H9 (cell line): ENCODE results near the gene FAF1. TPM values are rescaled to one million over a fixed set of nuclear protein-coding genes. Genes with fewer than 3 reads are reported as not detected.

ENCODE experiments used
- DNase-seq: peaks from one replicate; pipeline ENCODE4 v3.0.0-alpha.2; 2017
- H2AFZ ChIP-seq: one replicate; pipeline ENCODE4 v1.6.1; 2013; ENCODE audit warnings: mild to moderate bottlenecking, low read length, control low read depth, moderate library complexity
- H2AK5ac ChIP-seq: 2 replicates; pipeline ENCODE4 v1.6.1; 2013; ENCODE audit warnings: low read length, control low read depth, mixed read lengths; ENCODE audit not compliant: insufficient read length
- H2BK120ac ChIP-seq: one replicate; pipeline ENCODE4 v1.6.1; 2013; ENCODE audit warnings: low read depth, mild to moderate bottlenecking, low read length, control low read depth, inconsistent platforms; ENCODE audit not compliant: poor library complexity, severe bottlenecking
- H2BK12ac ChIP-seq: 2 replicates; pipeline ENCODE4 v1.6.1; 2013; ENCODE audit warnings: low read length, control low read depth, mixed read lengths, low read depth; ENCODE audit not compliant: insufficient read length
- H2BK15ac ChIP-seq: 2 replicates; pipeline ENCODE4 v1.6.1; 2013; ENCODE audit warnings: low read depth, low read length, control low read depth
- H2BK20ac ChIP-seq: one replicate; pipeline ENCODE4 v1.6.1; 2013; ENCODE audit warnings: low read depth, mild to moderate bottlenecking, low read length, control low read depth, inconsistent platforms; ENCODE audit not compliant: poor library complexity, severe bottlenecking
- H2BK5ac ChIP-seq: 2 replicates; pipeline ENCODE4 v1.6.1; 2013; ENCODE audit warnings: low read length, control low read depth, mixed read lengths; ENCODE audit not compliant: insufficient read length
- H3K14ac ChIP-seq: 2 replicates; pipeline ENCODE4 v1.6.1; 2013; ENCODE audit warnings: low read length, control low read depth; ENCODE audit not compliant: insufficient read depth
- H3K18ac ChIP-seq: 2 replicates; pipeline ENCODE4 v1.6.1; 2013; ENCODE audit warnings: low read depth, mild to moderate bottlenecking, mixed read lengths, low read length, control low read depth; ENCODE audit not compliant: insufficient read length
- H3K23ac ChIP-seq: 2 replicates; pipeline ENCODE4 v1.6.1; 2013; ENCODE audit warnings: low read length, control low read depth, mixed read lengths, low read depth; ENCODE audit not compliant: insufficient read length
- H3K23me2 ChIP-seq: 2 replicates; pipeline ENCODE4 v1.6.1; 2013; ENCODE audit warnings: low read depth, mild to moderate bottlenecking, mixed read lengths, low read length, control low read depth; ENCODE audit not compliant: insufficient read length, poor library complexity, severe bottlenecking
- H3K27ac ChIP-seq: 2 replicates; pipeline ENCODE4 v1.5.1; 2013; ENCODE audit warnings: low read length, control low read depth, mixed read lengths, low read depth; ENCODE audit not compliant: insufficient read length
- H3K27me3 ChIP-seq: 2 replicates; pipeline ENCODE4 v1.6.1; 2013; ENCODE audit warnings: low read length, control low read depth, inconsistent platforms; ENCODE audit not compliant: insufficient read depth
- H3K4ac ChIP-seq: 2 replicates; pipeline ENCODE4 v1.6.1; 2013; ENCODE audit warnings: low read depth, mild to moderate bottlenecking, control low read depth, inconsistent platforms, low read length, moderate library complexity
- H3K4me1 ChIP-seq: 2 replicates; pipeline ENCODE4 v1.6.1; 2013; ENCODE audit warnings: low read length, control low read depth, inconsistent platforms; ENCODE audit not compliant: insufficient read depth
- H3K4me2 ChIP-seq: 2 replicates; pipeline ENCODE4 v1.6.1; 2013; ENCODE audit warnings: low read length, control low read depth, mixed read lengths; ENCODE audit not compliant: insufficient read length, insufficient read depth
- H3K56ac ChIP-seq: 2 replicates; pipeline ENCODE4 v1.6.1; 2013; ENCODE audit warnings: low read depth, mild to moderate bottlenecking, mixed read lengths, low read length, control low read depth; ENCODE audit not compliant: insufficient read length
- H3K79me1 ChIP-seq: 2 replicates; pipeline ENCODE4 v1.6.1; 2013; ENCODE audit warnings: low read depth, mild to moderate bottlenecking, moderate library complexity, low read length, control low read depth, inconsistent platforms; ENCODE audit not compliant: insufficient read depth, poor library complexity, severe bottlenecking
- H3K79me2 ChIP-seq: 2 replicates; pipeline ENCODE4 v1.6.1; 2013; ENCODE audit warnings: low read length, control low read depth, inconsistent platforms; ENCODE audit not compliant: insufficient read depth
- H3K9ac ChIP-seq: 2 replicates; pipeline ENCODE4 v1.6.1; 2013; ENCODE audit warnings: low read length, control low read depth, mixed read lengths; ENCODE audit not compliant: insufficient read length; ENCODE audit errors: extremely low read depth
- H3K9me3 ChIP-seq: one replicate; pipeline ENCODE4 v1.6.1; 2013; ENCODE audit warnings: low read depth, low read length, inconsistent platforms; ENCODE audit not compliant: control insufficient read depth
- H3T11ph ChIP-seq: one replicate; pipeline ENCODE4 v1.6.1; 2013; ENCODE audit warnings: mild to moderate bottlenecking, low read length, control low read depth, inconsistent platforms
- H4K20me1 ChIP-seq: one replicate; pipeline ENCODE4 v1.6.1; 2013; ENCODE audit not compliant: control insufficient read depth, insufficient read length, insufficient read depth
- H4K5ac ChIP-seq: 2 replicates; pipeline ENCODE4 v1.6.1; 2013; ENCODE audit warnings: low read depth, mild to moderate bottlenecking, mixed read lengths, low read length, control low read depth; ENCODE audit not compliant: insufficient read length
- H4K8ac ChIP-seq: replicated peaks from 2 replicates; pipeline ENCODE4 v1.6.1; 2013; ENCODE audit warnings: low read length, control low read depth, mixed read lengths, low read depth; ENCODE audit not compliant: insufficient read length
- H4K91ac ChIP-seq: 2 replicates; pipeline ENCODE4 v1.6.1; 2013; ENCODE audit warnings: low read depth, mild to moderate bottlenecking, moderate library complexity, mixed read lengths, low read length, control low read depth; ENCODE audit not compliant: insufficient read length
- H3K27ac Mint-ChIP-seq, 3 experiments: 2 replicates in 2 of 3; 3 replicates in 1 of 3; pipeline ENCODE4 v1.8.0; 2020 to 2021; ENCODE audit warnings: mixed read lengths in 3 of 3, mild to moderate bottlenecking in 1 of 3, moderate library complexity in 1 of 3
- H3K27me3 Mint-ChIP-seq: 2 replicates; pipeline ENCODE4 v1.8.0; 2021; ENCODE audit warnings: low read depth, mild to moderate bottlenecking, moderate library complexity, mixed read lengths
- H3K36me3 Mint-ChIP-seq, 3 experiments: 2 replicates in 2 of 3; 3 replicates in 1 of 3; pipeline ENCODE4 v1.8.0; 2020 to 2021; ENCODE audit warnings: low read depth in 3 of 3, mixed read lengths in 3 of 3; ENCODE audit not compliant: insufficient read depth in 1 of 3
- H3K4me1 Mint-ChIP-seq, 2 experiments: 2 replicates each; pipeline ENCODE4 v1.8.0; 2020; ENCODE audit warnings: mixed read lengths in 2 of 2
- H3K4me3 Mint-ChIP-seq, 2 experiments: 2 replicates in 1 of 2; 3 replicates in 1 of 2; pipeline ENCODE4 v1.8.0; 2020 to 2021; ENCODE audit warnings: mild to moderate bottlenecking in 2 of 2, mixed read lengths in 2 of 2, moderate library complexity in 1 of 2
- H3K9me3 Mint-ChIP-seq, 2 experiments: 2 replicates in 1 of 2; 3 replicates in 1 of 2; pipeline ENCODE4 v1.8.0; 2020; ENCODE audit warnings: mild to moderate bottlenecking in 2 of 2, mixed read lengths in 2 of 2, moderate library complexity in 1 of 2
- CTCF ChIP-seq: fragments of 200-600 bp; sonication (generic); conservative IDR thresholded peaks from 3 replicates; pipeline ENCODE4 v1.8.0; 2021; ENCODE audit warnings: antibody characterized with exemption, mild to moderate bottlenecking
- whole genome bisulfite sequencing: extraction: QIAGEN DNeasy Blood & Tissue Kit; methylation state at CpG from one replicate; pipeline ENCODE4 v1.1.7; 2013; ENCODE audit warnings: missing lambda C conversion rate, low lambda C conversion rate, mixed read lengths; ENCODE audit not compliant: insufficient read length; ENCODE audit errors: extremely low coverage; 5-methylcytosine and 5-hydroxymethylcytosine counted together
- total RNA-seq: library from RNA; stranded (reverse); gene quantifications from 2 replicates; pipeline ENCODE4 v1.2.1, GENCODE V29; 2021

The FAF1 gene
- total RNA-seq, 1 experiment from 2014 or later = 60.8 TPM

- Histone ChIP-seq H2BK5ac (no peak overlapping the region), H3K14ac (no peak overlapping the region), H4K8ac (no peak overlapping the region), H4K5ac (no peak overlapping the region), H3K79me1 (no peaks in the 10 kb centered on the region), H3K56ac (no peak overlapping the region), H4K20me1 (no peaks in the 10 kb centered on the region), H2BK12ac (no peak overlapping the region), H3K4me1 (no peaks in the 10 kb centered on the region), H3K9ac (no peak overlapping the region), H3K27ac (no peak overlapping the region), H3K79me2 (no peaks in the 10 kb centered on the region), H3K23ac (no peak overlapping the region), H3K18ac (no peak overlapping the region), H3T11ph (no peak overlapping the region), H4K91ac (no peak overlapping the region), H2BK15ac (no peak overlapping the region), H3K23me2 (no peaks in the 10 kb centered on the region), H3K4ac (no peak overlapping the region), H3K27me3 (no peaks in the 10 kb centered on the region), H2BK120ac (no peak overlapping the region), H3K9me3 (no peaks in the 10 kb centered on the region), H2AK5ac (no peak overlapping the region), H3K4me2 (no peak overlapping the region), H2BK20ac (no peak overlapping the region), H2AFZ (no peak overlapping the region)
- no peaks in the 10 kb centered on the region for H3K4me1 Mint-ChIP-seq
- H3K27ac Mint-ChIP-seq = no peak overlapping the region
- H3K9me3 Mint-ChIP-seq = peaks cover 0 to 4% of the 10 kb centered on the region in 2 experiments; a peak in 2 of 5 replicates
- TF ChIP-seq CTCF = no peak
- DNase-seq = no peak
- WGBS = no CpG with 5 or more reads among the region's 3 CpGs
- H3K36me3 Mint-ChIP-seq = peaks cover 7 to 13% (median 11%) of the 10 kb centered on the region in 3 experiments; a peak in 5 of 7 replicates
- no peak overlapping the region for H3K4me3 Mint-ChIP-seq
- H3K27me3 Mint-ChIP-seq = no peaks in the 10 kb centered on the region
Measured at GRCh38 chr1:50742523-50742922, 217.5 kb downstream of the FAF1 start.
